Subcutaneous abdominal adipose tissue (tissue), 5 donors: Measurements from ENCODE around the gene CCDC50.
A peak's percentile ranks its signal among the peaks of the same experiment; 100 is the strongest.

Source experiments
- H3K27ac ChIP-seq: one replicate; pipeline ENCODE4 v1.7.0; 2013; ENCODE audit warnings: low read depth, mild to moderate bottlenecking, inconsistent platforms, low read length, moderate library complexity
- H3K27me3 ChIP-seq, 5 donors: one replicate each; pipeline ENCODE4 v1.7.0; 2013; ENCODE audit warnings: low read length in 5 of 5, inconsistent platforms in 1 of 5; ENCODE audit not compliant: control insufficient read depth in 5 of 5, insufficient read depth in 4 of 5
- H3K36me3 ChIP-seq, 5 donors: one replicate each; pipeline ENCODE4 v1.7.0; 2013; ENCODE audit warnings: low read length in 5 of 5; ENCODE audit not compliant: control insufficient read depth in 5 of 5, insufficient read depth in 5 of 5
- H3K4me1 ChIP-seq, 5 donors: one replicate each; pipeline ENCODE4 v1.7.0; 2013; ENCODE audit warnings: low read length in 5 of 5, mild to moderate bottlenecking in 3 of 5, moderate library complexity in 1 of 5; ENCODE audit not compliant: control insufficient read depth in 5 of 5, insufficient read depth in 5 of 5
- H3K4me3 ChIP-seq, 5 donors: one replicate each; pipeline ENCODE4 v1.7.0; 2013; ENCODE audit warnings: low read length in 5 of 5, low read depth in 1 of 5
- H3K9ac ChIP-seq, 5 donors: one replicate each; pipeline ENCODE4 v1.7.0; 2013; ENCODE audit warnings: low read length in 5 of 5, mild to moderate bottlenecking in 4 of 5, moderate library complexity in 3 of 5
- H3K9me3 ChIP-seq, 5 donors: one replicate each; pipeline ENCODE4 v1.7.0; 2013; ENCODE audit warnings: low read length in 5 of 5; ENCODE audit not compliant: control insufficient read depth in 5 of 5
- donor health status: healthy.
- donor health status: healthy.
- donor health status: healthy.
- donor health status: healthy.
- donor health status: healthy.

CCDC50 gene

DNA sequence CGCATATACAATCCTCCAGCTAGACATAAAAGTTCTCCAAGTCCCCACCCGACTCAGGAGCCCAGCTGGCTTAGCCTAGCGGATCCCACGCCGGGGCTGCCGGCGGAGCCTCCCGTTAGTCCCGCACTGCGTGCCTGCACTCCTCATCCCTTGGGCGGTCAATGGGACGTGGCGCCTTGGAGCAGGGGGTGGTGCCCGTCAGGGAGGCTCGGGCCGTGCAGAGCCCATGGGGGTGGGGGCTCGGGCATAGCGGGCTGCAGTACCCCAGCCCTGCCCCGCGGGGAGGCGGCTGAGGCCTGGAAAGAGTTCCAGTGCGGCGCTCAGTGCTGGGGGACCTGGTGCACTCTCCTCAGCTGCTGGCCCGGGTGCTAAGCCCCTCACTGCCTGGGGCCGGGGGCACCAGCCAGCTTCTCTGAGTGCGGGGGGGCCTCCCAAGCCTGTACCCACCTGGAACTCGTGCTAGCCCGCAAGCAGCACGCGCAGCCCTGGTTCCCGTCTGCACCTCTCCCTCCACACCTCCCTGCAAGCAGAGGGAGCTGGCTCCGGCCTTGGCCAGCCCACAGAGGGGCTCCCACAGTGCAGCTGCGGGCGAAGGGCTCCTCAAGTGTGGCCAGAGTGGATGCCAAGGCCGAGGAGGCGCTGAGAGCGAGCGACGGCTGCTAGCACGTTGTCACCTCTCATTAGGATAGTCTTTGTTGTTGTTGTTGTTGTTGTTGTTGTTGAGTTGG is 12.2 kb upstream of the CCDC50 start:
- Histone ChIP-seq H3K9ac (no peak overlapping the region), H3K27ac (no peak overlapping the region), H3K4me3 (no peak overlapping the region), H3K9me3 (peaks cover 0 to 2% (median 0%) of the 10 kb centered on the region in 5 donors), H3K4me1 (peaks cover 0 to 23% (median 10%) of the 10 kb centered on the region in 5 donors), H3K27me3 (no peaks in the 10 kb centered on the region), H3K36me3 (no peaks in the 10 kb centered on the region)

GRCh38 chr3:191320316-191320715 is 8.9 kb upstream of the CCDC50 start:
- no peak overlapping the region for H3K27ac ChIP-seq
- no peaks in the 10 kb centered on the region for H3K36me3 ChIP-seq
- H3K4me3 ChIP-seq = no peak overlapping the region

GRCh38 chr3:191321019-191321767 is 8.0 kb upstream of the CCDC50 start:
- no peaks in the 10 kb centered on the region for H3K36me3 ChIP-seq
- H3K27ac ChIP-seq = peak overlapping the region; percentile 28
- no peak overlapping the region for H3K4me3 ChIP-seq
- no peaks in the 10 kb centered on the region for H3K27me3 ChIP-seq
- peaks cover 0 to 2% (median 0%) of the 10 kb centered on the region in 5 donors for H3K9me3 ChIP-seq
- no peaks in the 10 kb centered on the region for H3K4me1 ChIP-seq
- no peak overlapping the region for H3K9ac ChIP-seq

More at GRCh38 chr3:191320316-191320715, 8.9 kb upstream of the CCDC50 start:
- Histone ChIP-seq H3K27me3 (no peaks in the 10 kb centered on the region), H3K9me3 (peaks cover 0 to 2% (median 0%) of the 10 kb centered on the region in 5 donors), H3K9ac (no peak overlapping the region), H3K4me1 (peaks cover 0 to 7% (median 3%) of the 10 kb centered on the region in 5 donors)

DNA sequence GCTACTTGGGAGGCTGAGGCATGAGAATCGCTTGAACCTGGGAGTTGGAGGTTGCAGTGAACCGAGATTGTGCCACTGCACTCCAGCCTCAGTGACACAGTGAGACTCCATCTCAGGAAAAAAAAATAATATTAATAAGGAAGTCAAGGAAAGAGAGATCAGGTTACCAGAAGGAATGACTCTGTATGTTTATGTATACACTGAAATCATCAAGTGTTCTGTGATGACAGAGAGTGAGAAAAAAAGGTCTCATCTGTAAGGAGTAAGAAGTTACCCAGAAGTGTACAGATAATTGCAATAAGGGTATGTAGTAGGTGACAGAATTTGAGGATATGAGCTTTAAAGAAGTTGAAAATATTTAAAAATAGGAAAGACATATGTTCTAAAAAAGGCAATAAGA is 4.3 kb upstream of the CCDC50 start:
- H3K4me1 ChIP-seq = peaks cover 2 to 11% (median 8%) of the 10 kb centered on the region in 5 donors
- H3K27me3 ChIP-seq = no peaks in the 10 kb centered on the region
- H3K9ac ChIP-seq = no peak overlapping the region
- H3K4me3 ChIP-seq = no peak overlapping the region
- H3K9me3 ChIP-seq = no peaks in the 10 kb centered on the region
- no peak overlapping the region for H3K27ac ChIP-seq
- H3K36me3 ChIP-seq = no peaks in the 10 kb centered on the region

- Histone ChIP-seq H3K27ac (no peak overlapping the region), H3K9ac (no peak overlapping the region), H3K9me3 (no peaks in the 10 kb centered on the region), H3K4me1 (peaks cover 2 to 35% (median 26%) of the 10 kb centered on the region in 5 donors), H3K4me3 (no peak overlapping the region), H3K36me3 (no peaks in the 10 kb centered on the region), H3K27me3 (no peaks in the 10 kb centered on the region)
Measured at GRCh38 chr3:191327526-191327925, 1.7 kb upstream of the CCDC50 start.

DNA sequence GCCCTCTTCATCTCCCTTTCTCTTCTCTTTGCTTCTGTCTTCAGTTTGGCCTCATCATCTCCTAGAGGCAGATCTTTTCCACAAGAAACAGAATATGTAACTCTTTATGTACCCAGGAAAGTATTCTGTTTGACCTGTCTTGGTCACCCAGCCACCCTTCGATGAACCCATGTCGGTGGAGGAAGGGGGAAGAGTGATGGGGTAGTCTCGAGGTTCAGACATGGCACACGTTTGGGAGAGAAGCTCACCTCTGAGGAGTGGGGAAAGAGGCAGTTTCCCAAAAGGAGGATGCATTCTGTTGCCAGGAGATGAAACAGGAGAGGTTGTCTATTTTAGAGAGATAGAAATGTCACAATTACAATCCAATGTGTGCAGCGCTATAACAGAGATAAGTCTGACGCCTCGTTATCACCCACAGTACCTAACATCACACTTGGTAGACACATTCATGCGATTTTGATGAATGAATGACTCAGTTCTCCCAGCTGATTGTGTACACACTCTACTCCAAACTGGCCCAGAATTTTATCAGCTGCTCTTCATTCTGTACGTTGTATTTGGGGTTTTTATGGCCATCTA is 722 bp upstream of the CCDC50 start:
- H3K9ac ChIP-seq = peak overlapping the region; percentile 75 to 97 (median 96)
- no peaks in the 10 kb centered on the region for H3K27me3 ChIP-seq
- H3K9me3 ChIP-seq = no peaks in the 10 kb centered on the region
- H3K27ac ChIP-seq = peak overlapping the region; percentile 98
- peaks cover 2 to 42% (median 36%) of the 10 kb centered on the region in 5 donors for H3K4me1 ChIP-seq
- H3K4me3 ChIP-seq = peak overlapping the region; percentile 65 to 92 (median 84)
- no peaks in the 10 kb centered on the region for H3K36me3 ChIP-seq

GRCh38 chr3:191329654-191330529 is 698 bp downstream of the CCDC50 start, which contains the start of gene UTS2B:
Gene UTS2B (minus strand): TSS chr3:191330526. CDS start chr3:191282189, 48,337 bp downstream.
- Histone ChIP-seq H3K27ac (peak within 1 kb of the TSS; percentile 98), H3K27me3 (no peaks in the 10 kb centered on the region), H3K4me1 (peaks cover 2 to 50% (median 45%) of the 10 kb centered on the region in 5 donors), H3K4me3 (peak within 1 kb of the TSS; percentile 81 to 92 (median 91)), H3K9ac (peak within 1 kb of the TSS; percentile 58 to 97 (median 96)), H3K9me3 (no peaks in the 10 kb centered on the region), H3K36me3 (no peaks in the 10 kb centered on the region)

- H3K9me3 ChIP-seq = no peaks in the 10 kb centered on the region
- H3K36me3 ChIP-seq = no peaks in the 10 kb centered on the region
- peak overlapping the region; percentile 81 to 92 (median 91) for H3K4me3 ChIP-seq
- peak overlapping the region; percentile 98 for H3K27ac ChIP-seq
- H3K27me3 ChIP-seq = no peaks in the 10 kb centered on the region
- peak overlapping the region; percentile 58 to 97 (median 96) for H3K9ac ChIP-seq
- H3K4me1 ChIP-seq = peaks cover 2 to 52% (median 47%) of the 10 kb centered on the region in 5 donors
Measured at GRCh38 chr3:191330530-191331048, 1.4 kb downstream of the CCDC50 start.

- H3K27ac ChIP-seq = peak overlapping the region; percentile 98
- peak overlapping the region; percentile 81 to 92 (median 91) for H3K4me3 ChIP-seq
- H3K9me3 ChIP-seq = no peaks in the 10 kb centered on the region
- no peaks in the 10 kb centered on the region for H3K36me3 ChIP-seq
- peak overlapping the region; percentile 58 to 97 (median 96) for H3K9ac ChIP-seq
- H3K27me3 ChIP-seq = no peaks in the 10 kb centered on the region
- peaks cover 2 to 53% (median 47%) of the 10 kb centered on the region in 5 donors for H3K4me1 ChIP-seq
Measured at GRCh38 chr3:191331388-191331787, 2.2 kb downstream of the CCDC50 start.
